Measurements from ENCODE around the gene PCNX3.

PCNX3 gene

DNA sequence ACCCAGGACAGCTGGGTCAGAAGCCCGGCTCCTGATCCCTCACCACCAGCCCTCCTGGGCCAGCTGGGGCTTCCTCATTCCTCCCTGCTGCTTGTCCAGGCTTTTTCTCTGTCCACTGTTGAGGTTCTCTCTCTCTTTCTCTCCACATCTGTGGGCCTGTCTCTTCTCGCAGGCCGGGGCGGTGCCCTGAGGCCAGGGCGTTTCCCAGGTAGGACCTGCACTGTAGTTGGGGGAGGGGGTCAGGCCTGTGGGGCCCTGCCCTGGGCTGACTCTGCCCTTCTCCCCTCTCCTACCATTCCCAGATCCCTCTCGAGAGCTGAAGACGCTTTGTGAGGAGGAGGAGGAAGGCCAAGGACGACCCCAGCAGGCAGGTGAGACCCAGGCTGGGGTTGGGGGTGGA lies 34.8 kb upstream of the PCNX3 start:
- ATAC-seq (ENCODE audit: low read depth), result no peak
- Histone ChIP-seq H3K27me3 (ENCODE audit: insufficient read depth, poor library complexity, severe bottlenecking) (no peaks in the 10 kb centered on the region), H3K27ac (ENCODE audit: poor library complexity, severe bottlenecking) (no peak overlapping the region), H3K36me3 (ENCODE audit: low read depth) (peaks cover 48% of the 10 kb centered on the region), H3K4me1 (ENCODE audit: insufficient read depth, poor library complexity, severe bottlenecking) (peaks cover 6% of the 10 kb centered on the region), H3K9me3 (ENCODE audit: severe bottlenecking) (no peaks in the 10 kb centered on the region), H3K4me3 (ENCODE audit: severe bottlenecking) (no peak overlapping the region)
- TF ChIP-seq, protein P1, sequence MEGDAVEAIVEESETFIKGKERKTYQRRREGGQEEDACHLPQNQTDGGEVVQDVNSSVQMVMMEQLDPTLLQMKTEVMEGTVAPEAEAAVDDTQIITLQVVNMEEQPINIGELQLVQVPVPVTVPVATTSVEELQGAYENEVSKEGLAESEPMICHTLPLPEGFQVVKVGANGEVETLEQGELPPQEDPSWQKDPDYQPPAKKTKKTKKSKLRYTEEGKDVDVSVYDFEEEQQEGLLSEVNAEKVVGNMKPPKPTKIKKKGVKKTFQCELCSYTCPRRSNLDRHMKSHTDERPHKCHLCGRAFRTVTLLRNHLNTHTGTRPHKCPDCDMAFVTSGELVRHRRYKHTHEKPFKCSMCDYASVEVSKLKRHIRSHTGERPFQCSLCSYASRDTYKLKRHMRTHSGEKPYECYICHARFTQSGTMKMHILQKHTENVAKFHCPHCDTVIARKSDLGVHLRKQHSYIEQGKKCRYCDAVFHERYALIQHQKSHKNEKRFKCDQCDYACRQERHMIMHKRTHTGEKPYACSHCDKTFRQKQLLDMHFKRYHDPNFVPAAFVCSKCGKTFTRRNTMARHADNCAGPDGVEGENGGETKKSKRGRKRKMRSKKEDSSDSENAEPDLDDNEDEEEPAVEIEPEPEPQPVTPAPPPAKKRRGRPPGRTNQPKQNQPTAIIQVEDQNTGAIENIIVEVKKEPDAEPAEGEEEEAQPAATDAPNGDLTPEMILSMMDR (IDR thresholded peaks at IDR 0.05; ENCODE audit: poor library complexity, severe bottlenecking), result no peak
- DNase-seq (ENCODE audit: low spot score), result no peak

DNA sequence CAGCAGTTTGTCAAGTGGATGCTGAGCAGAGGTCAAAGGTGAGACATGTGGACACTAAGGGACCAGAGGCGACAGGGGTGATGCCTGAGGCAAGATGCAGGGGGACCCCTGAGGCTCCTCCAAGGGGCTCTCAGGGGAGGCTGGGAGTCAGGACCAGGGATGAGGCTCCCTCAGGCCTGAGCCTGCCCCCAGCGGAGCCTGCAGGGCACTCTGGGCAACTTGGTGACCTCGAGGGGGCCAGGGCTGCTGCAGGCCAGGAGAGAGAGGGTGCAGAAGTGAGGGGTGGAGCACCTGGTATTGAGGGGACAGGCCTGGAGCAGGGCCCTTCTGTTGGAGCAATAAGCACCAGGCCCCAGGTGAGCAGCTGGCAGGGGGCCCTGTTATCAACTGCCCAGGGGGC lies 33.6 kb upstream of the PCNX3 start:
- Histone ChIP-seq H3K4me3 (ENCODE audit: severe bottlenecking) (no peak overlapping the region), H3K4me1 (ENCODE audit: insufficient read depth, poor library complexity, severe bottlenecking) (peaks cover 6% of the 10 kb centered on the region), H3K36me3 (ENCODE audit: low read depth) (peaks cover 56% of the 10 kb centered on the region), H3K27ac (ENCODE audit: poor library complexity, severe bottlenecking) (no peak overlapping the region), H3K9me3 (ENCODE audit: severe bottlenecking) (no peaks in the 10 kb centered on the region), H3K27me3 (ENCODE audit: insufficient read depth, poor library complexity, severe bottlenecking) (no peaks in the 10 kb centered on the region)
- DNase-seq (ENCODE audit: low spot score) (no peak), ATAC-seq (ENCODE audit: low read depth) (no peak)
- TF ChIP-seq, protein P1 (IDR thresholded peaks at IDR 0.05; ENCODE audit: poor library complexity, severe bottlenecking), result no peak

DNA sequence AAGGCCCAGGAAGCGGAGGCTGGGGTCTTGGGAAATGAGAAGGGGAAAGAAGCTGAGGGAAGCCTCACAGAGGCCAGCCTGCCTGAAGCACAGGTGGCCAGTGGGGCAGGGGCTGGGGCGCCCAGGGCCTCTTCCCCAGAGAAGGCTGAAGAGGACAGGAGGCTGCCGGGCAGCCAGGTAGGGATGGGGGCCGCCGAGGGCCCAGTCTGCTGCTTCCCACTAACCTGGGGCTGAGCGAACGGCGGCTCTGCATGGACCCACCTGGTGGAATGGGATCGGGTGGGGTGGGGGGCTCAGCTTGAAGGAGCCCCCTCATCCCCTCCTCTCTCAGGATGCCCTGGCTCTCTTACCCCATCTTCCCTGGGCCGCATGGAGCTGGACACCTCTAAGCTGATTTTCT lies 32.0 kb upstream of the PCNX3 start:
- Histone ChIP-seq H3K36me3 (ENCODE audit: low read depth) (peaks cover 46% of the 10 kb centered on the region), H3K4me3 (ENCODE audit: severe bottlenecking) (no peak overlapping the region), H3K27me3 (ENCODE audit: insufficient read depth, poor library complexity, severe bottlenecking) (no peaks in the 10 kb centered on the region), H3K9me3 (ENCODE audit: severe bottlenecking) (no peaks in the 10 kb centered on the region), H3K27ac (ENCODE audit: poor library complexity, severe bottlenecking) (no peak overlapping the region), H3K4me1 (ENCODE audit: insufficient read depth, poor library complexity, severe bottlenecking) (no peaks in the 10 kb centered on the region)
- no peak for ATAC-seq (ENCODE audit: low read depth)
- DNase-seq (ENCODE audit: low spot score), result no peak
- TF ChIP-seq, protein P1 (IDR thresholded peaks at IDR 0.05; ENCODE audit: poor library complexity, severe bottlenecking), result no peak

DNA sequence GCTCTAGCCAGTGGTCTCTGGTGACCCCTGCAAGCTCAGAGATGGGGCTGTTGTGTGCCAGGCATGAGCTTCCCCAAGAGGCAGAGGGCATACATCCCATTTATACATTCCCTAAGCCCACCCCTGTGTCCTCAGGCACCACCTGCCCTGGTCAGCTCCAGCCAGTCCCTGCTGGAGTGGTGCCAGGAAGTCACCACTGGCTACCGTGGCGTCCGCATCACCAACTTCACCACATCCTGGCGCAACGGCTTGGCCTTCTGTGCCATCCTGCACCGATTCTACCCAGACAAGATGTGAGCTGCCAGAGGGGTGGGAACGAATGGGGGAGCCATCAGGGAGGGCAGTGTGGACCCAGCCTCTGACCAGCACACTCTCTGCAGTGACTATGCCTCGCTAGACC lies 31.5 kb upstream of the PCNX3 start:
- no peak for ATAC-seq (ENCODE audit: low read depth)
- no peaks in the 10 kb centered on the region for H3K4me1 ChIP-seq (ENCODE audit: insufficient read depth, poor library complexity, severe bottlenecking)
- H3K36me3 ChIP-seq (ENCODE audit: low read depth), result peaks cover 46% of the 10 kb centered on the region
- TF ChIP-seq, protein P1 (IDR thresholded peaks at IDR 0.05; ENCODE audit: poor library complexity, severe bottlenecking), result no peak
- DNase-seq (ENCODE audit: low spot score), result no peak
- no peak overlapping the region for H3K4me3 ChIP-seq (ENCODE audit: severe bottlenecking)
- H3K27ac ChIP-seq (ENCODE audit: poor library complexity, severe bottlenecking), result no peak overlapping the region
- H3K9me3 ChIP-seq (ENCODE audit: severe bottlenecking), result no peaks in the 10 kb centered on the region
- H3K27me3 ChIP-seq (ENCODE audit: insufficient read depth, poor library complexity, severe bottlenecking), result no peaks in the 10 kb centered on the region

DNA sequence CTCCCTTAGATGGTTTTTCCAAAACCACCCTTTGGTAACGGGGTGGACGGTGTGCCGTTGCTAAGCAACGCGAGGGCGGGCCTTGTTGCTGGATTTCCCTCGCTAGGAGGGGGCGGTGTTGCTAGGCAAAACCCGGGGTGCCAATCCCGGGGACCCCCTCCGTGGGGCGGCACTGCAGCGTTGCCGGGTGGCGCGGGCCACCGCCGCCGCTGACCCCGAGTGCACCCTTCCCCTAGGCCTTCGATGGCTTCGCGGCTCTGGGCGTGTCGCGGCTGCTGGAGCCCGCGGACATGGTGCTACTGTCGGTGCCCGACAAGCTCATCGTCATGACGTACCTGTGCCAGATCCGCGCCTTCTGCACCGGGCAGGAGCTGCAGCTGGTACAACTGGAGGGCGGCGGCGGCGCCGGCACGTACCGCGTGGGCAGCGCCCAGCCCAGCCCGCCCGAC lies 30.8 kb upstream of the PCNX3 start:
- peaks cover 47% of the 10 kb centered on the region for H3K36me3 ChIP-seq (ENCODE audit: low read depth)
- no peaks in the 10 kb centered on the region for H3K27me3 ChIP-seq (ENCODE audit: insufficient read depth, poor library complexity, severe bottlenecking)
- no peaks in the 10 kb centered on the region for H3K9me3 ChIP-seq (ENCODE audit: severe bottlenecking)
- no peak overlapping the region for H3K4me3 ChIP-seq (ENCODE audit: severe bottlenecking)
- DNase-seq (ENCODE audit: low spot score) (no peak), ATAC-seq (ENCODE audit: low read depth) (no peak)
- no peak overlapping the region for H3K27ac ChIP-seq (ENCODE audit: poor library complexity, severe bottlenecking)
- H3K4me1 ChIP-seq (ENCODE audit: insufficient read depth, poor library complexity, severe bottlenecking), result no peaks in the 10 kb centered on the region
- TF ChIP-seq, protein P1 (IDR thresholded peaks at IDR 0.05; ENCODE audit: poor library complexity, severe bottlenecking), result no peak

All from RWPE2 (cell line).